Lower leg skin (tissue), 3 donors: ENCODE measurements around the gene ASB4.

Experiments used
- CTCF ChIP-seq, 3 donors: fragments of 450-650 bp; IDR thresholded peaks; one replicate each; pipeline ENCODE4 v1.5.1; 2016; ENCODE audit warnings: antibody characterized with exemption in 3 of 3, mild to moderate bottlenecking in 3 of 3, moderate library complexity in 2 of 3
- POLR2A ChIP-seq, 2 donors: fragments of 450-650 bp; IDR thresholded peaks; one replicate each; pipeline ENCODE4 v1.6.1; 2016 to 2017; ENCODE audit warnings: antibody characterized with exemption in 2 of 2, mild to moderate bottlenecking in 1 of 2, moderate library complexity in 1 of 2

- TF ChIP-seq CTCF (IDR thresholded peaks at IDR 0.05), result no peak
- no peak for TF ChIP-seq POLR2A (IDR thresholded peaks at IDR 0.05)
Measured at GRCh38 chr7:95454438-95455045, 31.2 kb upstream of the ASB4 start.
